ENCODE measurements around the gene PPIL4. TPM values are rescaled to one million over a fixed set of nuclear protein-coding genes. Genes with fewer than 3 reads are reported as not detected.

The PPIL4 gene
- total and polyA plus RNA-seq, 2 donors (not counting 1 experiment from before 2014, with no cell fraction given): 3.1 to 34.3 TPM

DNA sequence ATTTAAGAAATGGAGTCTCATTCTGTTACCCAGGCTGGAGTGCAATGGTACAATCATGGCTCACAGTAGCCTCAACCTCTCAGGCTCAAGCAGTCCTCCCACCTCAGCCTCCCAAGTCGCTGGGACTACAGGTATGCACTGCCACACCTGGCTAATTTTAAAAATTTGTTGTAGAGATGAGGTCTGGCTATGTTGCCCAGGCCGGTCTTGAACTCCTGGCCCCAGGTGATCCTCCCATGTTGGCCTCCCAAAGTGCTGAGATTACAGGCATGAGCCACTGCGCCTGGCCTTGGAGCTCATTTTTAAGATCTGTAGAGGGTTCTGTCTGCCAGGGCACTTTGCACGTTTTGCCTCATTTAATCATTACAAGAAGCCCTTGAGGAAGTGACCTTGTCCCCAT is 78.6 kb downstream of the PPIL4 start:
- Mint-ChIP-seq H3K27me3 (no peaks in the 10 kb centered on the region), H3K9me3 (ENCODE audit: insufficient read depth) (no peaks in the 10 kb centered on the region), H3K4me3 (peak overlapping the region; percentile 88), H3K4me1 (peaks cover 90% of the 10 kb centered on the region), H3K27ac (peak overlapping the region; percentile 95)
- Histone ChIP-seq H3K4me3 (ENCODE audit: control extremely low read depth in 1 of 5, extremely low read depth in 1 of 5, insufficient read depth in 1 of 5, low read depth in 2 of 5, low read length in 4 of 5) (peak overlapping the region in 1 of 5 experiments; percentile 67), H2AFZ (ENCODE audit: insufficient read depth, low read depth, low read length, poor library complexity, severe bottlenecking) (no peak overlapping the region), H3K27me3 (replicated peaks in 1 of 4; ENCODE audit: control extremely low read depth in 1 of 4, control insufficient read depth in 3 of 4, insufficient read depth in 4 of 4, low read length in 3 of 4) (no peaks in the 10 kb centered on the region), H3K79me2 (ENCODE audit: control insufficient read depth, insufficient read depth, low read length) (peaks cover 96% of the 10 kb centered on the region), H3K4me2 (replicated peaks; ENCODE audit: low read depth, low read length, poor library complexity, severe bottlenecking) (peak overlapping the region; percentile 83), H3K4me1 (ENCODE audit: control insufficient read depth in 2 of 2, insufficient read depth in 2 of 2, low read length in 2 of 2) (peaks cover 87 to 94% of the 10 kb centered on the region in 2 donors), H4K20me1 (ENCODE audit: control insufficient read depth, insufficient read depth, low read length, poor library complexity, severe bottlenecking) (peaks cover 20% of the 10 kb centered on the region), H3K27ac (ENCODE audit: low read length in 2 of 2) (peak overlapping the region; percentile 90 to 97), H3K36me3 (replicated peaks in 1 of 2; ENCODE audit: control extremely low read depth in 1 of 2, control insufficient read depth in 1 of 2, extremely low read depth in 1 of 2, insufficient read depth in 2 of 2, low read length in 1 of 2) (peaks cover 3 to 66% of the 10 kb centered on the region in 2 experiments), H3K9ac (ENCODE audit: low read length) (peak overlapping the region; percentile 61), H3K9me3 (ENCODE audit: control extremely low read depth in 1 of 3, control insufficient read depth in 2 of 3, insufficient read depth in 1 of 3, low read length in 2 of 3) (peaks cover 0 to 13% (median 0%) of the 10 kb centered on the region in 3 donors)
- no peak for TF ChIP-seq EZH2 (IDR thresholded peaks at IDR 0.05; ENCODE audit: borderline replicate concordance, insufficient read depth, low read depth, low read length, poor library complexity, severe bottlenecking)
- TF ChIP-seq, protein P1, sequence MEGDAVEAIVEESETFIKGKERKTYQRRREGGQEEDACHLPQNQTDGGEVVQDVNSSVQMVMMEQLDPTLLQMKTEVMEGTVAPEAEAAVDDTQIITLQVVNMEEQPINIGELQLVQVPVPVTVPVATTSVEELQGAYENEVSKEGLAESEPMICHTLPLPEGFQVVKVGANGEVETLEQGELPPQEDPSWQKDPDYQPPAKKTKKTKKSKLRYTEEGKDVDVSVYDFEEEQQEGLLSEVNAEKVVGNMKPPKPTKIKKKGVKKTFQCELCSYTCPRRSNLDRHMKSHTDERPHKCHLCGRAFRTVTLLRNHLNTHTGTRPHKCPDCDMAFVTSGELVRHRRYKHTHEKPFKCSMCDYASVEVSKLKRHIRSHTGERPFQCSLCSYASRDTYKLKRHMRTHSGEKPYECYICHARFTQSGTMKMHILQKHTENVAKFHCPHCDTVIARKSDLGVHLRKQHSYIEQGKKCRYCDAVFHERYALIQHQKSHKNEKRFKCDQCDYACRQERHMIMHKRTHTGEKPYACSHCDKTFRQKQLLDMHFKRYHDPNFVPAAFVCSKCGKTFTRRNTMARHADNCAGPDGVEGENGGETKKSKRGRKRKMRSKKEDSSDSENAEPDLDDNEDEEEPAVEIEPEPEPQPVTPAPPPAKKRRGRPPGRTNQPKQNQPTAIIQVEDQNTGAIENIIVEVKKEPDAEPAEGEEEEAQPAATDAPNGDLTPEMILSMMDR (IDR thresholded peaks at IDR 0.05): no peak
- WGBS (ENCODE audit: insufficient coverage): 56% methylated on average over 3 of the region's 4 CpGs
- DNase-seq (no peak), ATAC-seq (ENCODE audit: low read depth) (no peak)
- ChIA-PET POLR2A (interaction anchor here (3.3 kb wide), 1 partner anchor 28 kb away, joined by 20 read pairs; no protein-coding TSS in a partner anchor), CTCF (interaction anchor here (1.0 to 4.0 kb wide), 7 partner anchors 15 to 889 kb away, joined by 3 to 38 read pairs (median 4); no protein-coding TSS in a partner anchor)
- intact Hi-C loops (cut with micrococcal nuclease): no loop called here

DNA sequence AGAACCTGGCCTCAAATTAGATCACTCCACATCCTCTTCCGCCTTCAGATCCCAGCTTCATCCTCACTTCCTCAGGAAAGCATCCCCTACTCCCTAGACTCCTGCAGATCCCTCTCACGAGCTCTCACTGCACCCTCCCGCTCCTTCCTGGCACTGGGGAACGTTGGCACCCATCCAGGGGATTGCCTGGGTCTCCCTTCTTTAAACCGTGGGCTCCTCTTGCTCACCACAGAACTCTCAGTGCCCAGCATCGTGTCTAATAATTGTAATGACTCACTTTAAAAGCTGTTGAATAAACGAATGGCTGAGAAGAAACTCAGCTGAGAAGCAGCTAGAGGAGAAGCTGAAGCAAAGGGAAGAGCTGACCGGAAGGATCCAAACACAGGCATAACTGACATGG is 81.4 kb downstream of the PPIL4 start:
- Histone ChIP-seq H3K9ac (ENCODE audit: low read length) (no peak overlapping the region), H3K4me2 (replicated peaks; ENCODE audit: low read depth, low read length, poor library complexity, severe bottlenecking) (peak overlapping the region; percentile 68), H3K4me3 (ENCODE audit: control extremely low read depth in 1 of 5, extremely low read depth in 1 of 5, insufficient read depth in 1 of 5, low read depth in 2 of 5, low read length in 4 of 5) (no peak overlapping the region), H3K27ac (ENCODE audit: low read length in 2 of 2) (peak overlapping the region; percentile 79 to 97), H4K20me1 (ENCODE audit: control insufficient read depth, insufficient read depth, low read length, poor library complexity, severe bottlenecking) (peaks cover 27% of the 10 kb centered on the region), H3K36me3 (replicated peaks in 1 of 2; ENCODE audit: control extremely low read depth in 1 of 2, control insufficient read depth in 1 of 2, extremely low read depth in 1 of 2, insufficient read depth in 2 of 2, low read length in 1 of 2) (peaks cover 0 to 66% of the 10 kb centered on the region in 2 experiments), H3K4me1 (ENCODE audit: control insufficient read depth in 2 of 2, insufficient read depth in 2 of 2, low read length in 2 of 2) (peaks cover 59 to 65% of the 10 kb centered on the region in 2 donors), H2AFZ (ENCODE audit: insufficient read depth, low read depth, low read length, poor library complexity, severe bottlenecking) (no peak overlapping the region), H3K27me3 (replicated peaks in 1 of 4; ENCODE audit: control extremely low read depth in 1 of 4, control insufficient read depth in 3 of 4, insufficient read depth in 4 of 4, low read length in 3 of 4) (no peaks in the 10 kb centered on the region), H3K9me3 (ENCODE audit: control extremely low read depth in 1 of 3, control insufficient read depth in 2 of 3, insufficient read depth in 1 of 3, low read length in 2 of 3) (peaks cover 0 to 13% (median 0%) of the 10 kb centered on the region in 3 donors), H3K79me2 (ENCODE audit: control insufficient read depth, insufficient read depth, low read length) (peaks cover 92% of the 10 kb centered on the region)
- no peak for DNase-seq
- CTCF ChIA-PET: interaction anchor here (1.0 to 9.2 kb wide), 4 partner anchors 10 to 436 kb away, joined by 3 to 65 read pairs (median 5); no protein-coding TSS in a partner anchor
- intact Hi-C loops (cut with micrococcal nuclease): no loop called here
- no peak for ATAC-seq (ENCODE audit: low read depth)
- POLR2A ChIA-PET: interaction anchor here (1.5 to 1.8 kb wide), 2 partner anchors 11 to 24 kb away, joined by 4 to 5 read pairs; no protein-coding TSS in a partner anchor
- H3K9me3 Mint-ChIP-seq (ENCODE audit: insufficient read depth): no peaks in the 10 kb centered on the region
- peak overlapping the region; percentile 76 for H3K4me3 Mint-ChIP-seq
- no peaks in the 10 kb centered on the region for H3K27me3 Mint-ChIP-seq
- peaks cover 68% of the 10 kb centered on the region for H3K4me1 Mint-ChIP-seq
- TF ChIP-seq, protein P1 (IDR thresholded peaks at IDR 0.05): no peak
- TF ChIP-seq EZH2 (IDR thresholded peaks at IDR 0.05; ENCODE audit: borderline replicate concordance, insufficient read depth, low read depth, low read length, poor library complexity, severe bottlenecking): no peak
- peak overlapping the region; percentile 92 for H3K27ac Mint-ChIP-seq
- WGBS (ENCODE audit: insufficient coverage): 100% methylated on average over 4 of the region's 8 CpGs

All from B cell (primary cell).